ENCODE results near the gene GCNA. TPM values are rescaled to one million over a fixed set of nuclear protein-coding genes. Genes with fewer than 3 reads are reported as not detected.

The GCNA gene
- polyA plus RNA-seq, 1 donor (not counting 4 experiments of a cell fraction or from before 2014, with no cell fraction given) = 1.2 TPM

DNA sequence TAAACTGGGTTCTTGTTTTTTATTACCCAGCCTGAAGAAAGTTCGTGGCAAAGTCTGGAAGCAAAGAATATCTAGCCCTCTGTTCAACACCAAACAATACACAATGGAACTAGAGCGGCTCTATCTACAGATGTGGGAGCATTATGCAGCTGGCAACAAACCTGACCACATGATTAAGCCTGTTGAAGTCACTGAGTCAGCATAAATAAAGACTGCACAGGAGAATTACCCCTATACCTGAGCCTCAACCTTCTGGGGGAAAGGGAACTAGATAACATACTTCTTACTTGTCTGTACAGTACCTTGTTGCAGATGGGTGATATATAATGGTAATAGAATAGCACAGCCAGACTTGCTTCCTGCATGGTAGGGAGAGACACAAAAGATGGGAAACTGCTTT, 4.6 kb upstream of the GCNA start:
- DNase-seq (ENCODE audit: low read depth, low spot score) (no peak), FAIRE-seq (no peak)
- Histone ChIP-seq H3K9me3 (ENCODE audit: control insufficient read depth, low read depth, low read length) (no peaks in the 10 kb centered on the region), H3K79me2 (ENCODE audit: control insufficient read depth, insufficient read depth, low read length) (no peaks in the 10 kb centered on the region), H3K9me1 (ENCODE audit: control insufficient read depth, extremely low read depth, insufficient read depth, low read length) (no peaks in the 10 kb centered on the region), H3K9ac (ENCODE audit: control insufficient read depth, extremely low read depth, insufficient read depth, low read length) (no peak overlapping the region), H2AFZ (ENCODE audit: control insufficient read depth, low read length) (no peak overlapping the region), H3K36me3 (ENCODE audit: control insufficient read depth in 2 of 2, extremely low read depth in 1 of 2, insufficient read depth in 2 of 2, low read length in 2 of 2) (peaks cover 0 to 1% of the 10 kb centered on the region in 2 experiments), H3K4me3 (ENCODE audit: control insufficient read depth in 2 of 3, extremely low read depth in 1 of 3, insufficient read depth in 2 of 3, low read depth in 1 of 3, low read length in 3 of 3) (no peak overlapping the region), H3K4me1 (ENCODE audit: control insufficient read depth, extremely low read depth, insufficient read depth, low read length) (no peaks in the 10 kb centered on the region), H3K4me2 (ENCODE audit: control insufficient read depth, extremely low read depth, insufficient read depth, low read depth, low read length) (no peak overlapping the region), H3K27me3 (ENCODE audit: control insufficient read depth, extremely low read depth, insufficient read depth, low read length) (no peaks in the 10 kb centered on the region), H3K27ac (ENCODE audit: control insufficient read depth, insufficient read depth, low read length) (no peak overlapping the region), H4K20me1 (ENCODE audit: control insufficient read depth, extremely low read depth, insufficient read depth, low read length) (no peaks in the 10 kb centered on the region)
- TF ChIP-seq, protein P1, sequence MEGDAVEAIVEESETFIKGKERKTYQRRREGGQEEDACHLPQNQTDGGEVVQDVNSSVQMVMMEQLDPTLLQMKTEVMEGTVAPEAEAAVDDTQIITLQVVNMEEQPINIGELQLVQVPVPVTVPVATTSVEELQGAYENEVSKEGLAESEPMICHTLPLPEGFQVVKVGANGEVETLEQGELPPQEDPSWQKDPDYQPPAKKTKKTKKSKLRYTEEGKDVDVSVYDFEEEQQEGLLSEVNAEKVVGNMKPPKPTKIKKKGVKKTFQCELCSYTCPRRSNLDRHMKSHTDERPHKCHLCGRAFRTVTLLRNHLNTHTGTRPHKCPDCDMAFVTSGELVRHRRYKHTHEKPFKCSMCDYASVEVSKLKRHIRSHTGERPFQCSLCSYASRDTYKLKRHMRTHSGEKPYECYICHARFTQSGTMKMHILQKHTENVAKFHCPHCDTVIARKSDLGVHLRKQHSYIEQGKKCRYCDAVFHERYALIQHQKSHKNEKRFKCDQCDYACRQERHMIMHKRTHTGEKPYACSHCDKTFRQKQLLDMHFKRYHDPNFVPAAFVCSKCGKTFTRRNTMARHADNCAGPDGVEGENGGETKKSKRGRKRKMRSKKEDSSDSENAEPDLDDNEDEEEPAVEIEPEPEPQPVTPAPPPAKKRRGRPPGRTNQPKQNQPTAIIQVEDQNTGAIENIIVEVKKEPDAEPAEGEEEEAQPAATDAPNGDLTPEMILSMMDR (optimal IDR thresholded peaks at IDR 0.05 in 1 of 3, IDR thresholded peaks at IDR 0.05 in 1 of 3, conservative IDR thresholded peaks at IDR 0.05 in 1 of 3; ENCODE audit: extremely low read depth in 1 of 3, insufficient read depth in 2 of 3, low read length in 3 of 3) = no peak
- no peak for TF ChIP-seq EZH2 (IDR thresholded peaks at IDR 0.05; ENCODE audit: low read length)
- dilution Hi-C loops (cut with MboI; ENCODE audit: extremely low pct_ligation_motif_present, low sequenced_read_pairs) = no loop called here

DNA sequence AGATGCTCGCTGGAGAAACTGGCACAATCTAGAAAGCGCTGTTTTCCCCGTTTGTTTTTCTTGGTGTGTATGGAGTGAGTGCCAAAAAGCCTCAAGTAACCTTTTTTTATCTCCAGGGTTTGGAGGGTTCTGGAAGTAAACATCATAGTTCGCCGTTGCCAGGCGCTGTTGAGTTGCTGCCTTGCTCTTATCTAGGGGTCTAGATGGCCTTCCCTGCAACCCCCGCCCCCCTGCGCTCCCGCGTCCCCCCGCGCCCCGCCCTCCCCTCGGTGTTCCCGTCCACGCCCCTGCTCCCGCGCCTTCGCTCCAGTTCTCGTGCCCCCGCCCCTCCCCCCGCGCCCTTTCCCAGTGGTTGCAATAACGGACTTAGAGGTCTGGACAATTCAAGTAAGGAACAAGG, 555 bp upstream of the GCNA start:
- H3K36me3 ChIP-seq (ENCODE audit: control insufficient read depth in 2 of 2, extremely low read depth in 1 of 2, insufficient read depth in 2 of 2, low read length in 2 of 2) = peaks cover 0 to 1% of the 10 kb centered on the region in 2 experiments
- H3K27me3 ChIP-seq (ENCODE audit: control insufficient read depth, extremely low read depth, insufficient read depth, low read length) = no peaks in the 10 kb centered on the region
- FAIRE-seq = no peak
- DNase-seq (ENCODE audit: low read depth, low spot score) = no peak
- dilution Hi-C loops (cut with MboI; ENCODE audit: extremely low pct_ligation_motif_present, low sequenced_read_pairs) = no loop called here
- no peak overlapping the region for H3K27ac ChIP-seq (ENCODE audit: control insufficient read depth, insufficient read depth, low read length)
- no peak overlapping the region for H3K4me3 ChIP-seq (ENCODE audit: control insufficient read depth in 2 of 3, extremely low read depth in 1 of 3, insufficient read depth in 2 of 3, low read depth in 1 of 3, low read length in 3 of 3)
- no peaks in the 10 kb centered on the region for H3K9me3 ChIP-seq (ENCODE audit: control insufficient read depth, low read depth, low read length)
- H3K79me2 ChIP-seq (ENCODE audit: control insufficient read depth, insufficient read depth, low read length) = no peaks in the 10 kb centered on the region
- no peaks in the 10 kb centered on the region for H4K20me1 ChIP-seq (ENCODE audit: control insufficient read depth, extremely low read depth, insufficient read depth, low read length)
- H3K9me1 ChIP-seq (ENCODE audit: control insufficient read depth, extremely low read depth, insufficient read depth, low read length) = no peaks in the 10 kb centered on the region
- no peaks in the 10 kb centered on the region for H3K4me1 ChIP-seq (ENCODE audit: control insufficient read depth, extremely low read depth, insufficient read depth, low read length)
- TF ChIP-seq EZH2 (IDR thresholded peaks at IDR 0.05; ENCODE audit: low read length) = no peak
- TF ChIP-seq, protein P1 (optimal IDR thresholded peaks at IDR 0.05 in 1 of 3, IDR thresholded peaks at IDR 0.05 in 1 of 3, conservative IDR thresholded peaks at IDR 0.05 in 1 of 3; ENCODE audit: extremely low read depth in 1 of 3, insufficient read depth in 2 of 3, low read length in 3 of 3) = no peak
- no peak overlapping the region for H3K4me2 ChIP-seq (ENCODE audit: control insufficient read depth, extremely low read depth, insufficient read depth, low read depth, low read length)
- H3K9ac ChIP-seq (ENCODE audit: control insufficient read depth, extremely low read depth, insufficient read depth, low read length) = no peak overlapping the region
- no peak overlapping the region for H2AFZ ChIP-seq (ENCODE audit: control insufficient read depth, low read length)

Data from keratinocyte (primary cell).